NCI-H2196 treated with DMSO at 0.1 percent for 48 hours (cell line): Measurements from ENCODE around the gene TOMM22.
"Not testable (repeated sequence)": the region's sequence is repeated elsewhere in the genome, so short reads cannot be mapped to it uniquely, and the experiment has no call there.

Experiments used
- DNase-seq: peaks from one replicate; lab custom pipeline; 2025; ENCODE audit not compliant: unreplicated experiment; lab: John Stamatoyannopoulos, UW

TOMM22 gene

GRCh38 chr22:38681582-38682335 is at the start of gene TOMM22:
TOMM22 (plus strand) TSS chr22:38681957; CDS start chr22:38681979, 22 bp downstream.
- peak; percentile 66 for DNase-seq

GRCh38 chr22:38632528-38632927 is 49.2 kb upstream of the TOMM22 start:
- no peak for DNase-seq

- no peak for DNase-seq
Measured at GRCh38 chr22:38638216-38638615, 43.5 kb upstream of the TOMM22 start.

- DNase-seq, result no peak
Measured at GRCh38 chr22:38638728-38639127, 43.0 kb upstream of the TOMM22 start.

GRCh38 chr22:38641476-38642040 is 40.2 kb upstream of the TOMM22 start:
- DNase-seq, result no peak

- not testable (repeated sequence) for DNase-seq
Measured at GRCh38 chr22:38644245-38644644, 37.5 kb upstream of the TOMM22 start.

- no peak for DNase-seq
Measured at GRCh38 chr22:38645430-38645829, 36.3 kb upstream of the TOMM22 start.

GRCh38 chr22:38649841-38650522 is 31.8 kb upstream of the TOMM22 start:
- DNase-seq, result peak; percentile 8

GRCh38 chr22:38652859-38653258 is 28.9 kb upstream of the TOMM22 start:
- DNase-seq, result no peak

GRCh38 chr22:38653741-38654140 is 28.0 kb upstream of the TOMM22 start:
- DNase-seq, result no peak

GRCh38 chr22:38655519-38656255 is 26.1 kb upstream of the TOMM22 start:
- no peak for DNase-seq

GRCh38 chr22:38656256-38657044 is 25.3 kb upstream of the TOMM22 start, which contains the start of the genes CBY1 and FAM227A:
CBY1 (plus strand) TSS chr22:38656638; CDS start chr22:38668055, 11,417 bp downstream.
FAM227A (minus strand) TSS chr22:38656392; CDS start chr22:38650168, 6,224 bp downstream.
- DNase-seq, result peak; percentile 66

GRCh38 chr22:38657045-38657909 is 24.5 kb upstream of the TOMM22 start:
- no peak for DNase-seq

- DNase-seq, result no peak
Measured at GRCh38 chr22:38674888-38675287, 6.9 kb upstream of the TOMM22 start.

GRCh38 chr22:38675833-38676232 is 5.9 kb upstream of the TOMM22 start:
- no peak for DNase-seq

- no peak for DNase-seq
Measured at GRCh38 chr22:38684895-38685294, 3.1 kb downstream of the TOMM22 start.

- no peak for DNase-seq
Measured at GRCh38 chr22:38685761-38686160, 4.0 kb downstream of the TOMM22 start.

- DNase-seq, result no peak
Measured at GRCh38 chr22:38689651-38690050, 7.9 kb downstream of the TOMM22 start.

GRCh38 chr22:38694049-38694448 is 12.3 kb downstream of the TOMM22 start:
- DNase-seq, result no peak
